HG02970 (cell line): ENCODE measurements around the gene VPS33A.

Experiments used
- ATAC-seq: cut with Tn5 transposase; IDR thresholded peaks from one replicate; pipeline ENCODE4 v1.9.1; 2021; ENCODE audit warnings: mild to moderate bottlenecking, moderate library complexity, moderate number of reproducible peaks; ENCODE audit not compliant: unreplicated experiment, low FRiP score

VPS33A gene

GRCh38 chr12:122185494-122186082 is 80.7 kb downstream of the VPS33A start:
- ATAC-seq, result no peak

- ATAC-seq, result no peak
Observed at GRCh38 chr12:122185079-122185478, 81.2 kb downstream of the VPS33A start.

- ATAC-seq, result no peak
Observed at GRCh38 chr12:122184517-122184916, 81.8 kb downstream of the VPS33A start.

DNA sequence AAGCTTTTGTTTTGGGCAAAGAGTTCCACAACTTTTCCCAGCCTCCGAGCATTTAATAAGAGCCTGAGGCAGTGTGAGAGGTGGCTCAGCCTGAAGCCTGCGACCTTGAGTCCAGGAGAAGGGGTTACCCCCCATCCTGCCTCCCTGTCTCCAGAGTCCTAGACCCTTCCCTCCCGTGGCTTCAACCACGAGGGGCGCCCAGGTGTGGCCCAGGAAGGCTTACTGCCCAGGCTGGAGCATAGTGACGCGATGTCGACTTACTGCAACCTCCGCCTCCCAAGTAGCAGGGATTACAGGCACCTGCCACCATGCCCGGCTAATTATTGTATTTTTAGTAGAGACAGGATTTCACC is 82.7 kb downstream of the VPS33A start:
- no peak for ATAC-seq

GRCh38 chr12:122182887-122183587 is 83.3 kb downstream of the VPS33A start, which contains the start of gene LRRC43:
TSS of gene LRRC43 (plus strand) at chr12:122183123. CDS start at chr12:122183145, 22 bp downstream.
- no peak for ATAC-seq
